Occipital lobe (tissue), 2 donors: ENCODE data around the gene C1D. TPM values are rescaled to one million over a fixed set of nuclear protein-coding genes. Genes with fewer than 3 reads are reported as not detected.
A peak's percentile ranks its signal among the peaks of the same experiment; 100 is the strongest.
"Not testable (repeated sequence)": the region's sequence is repeated elsewhere in the genome, so short reads cannot be mapped to it uniquely, and the experiment has no call there.

Source experiments
- DNase-seq: peaks from one replicate; lab custom pipeline; 2025; lab: John Stamatoyannopoulos, UW
- total RNA-seq: library from RNA; depleted of rRNA; stranded (reverse); fragments of >200 nt; gene quantifications from one replicate; pipeline ENCODE4 v1.2.3, GENCODE V29; 2014

Gene C1D, protein sequence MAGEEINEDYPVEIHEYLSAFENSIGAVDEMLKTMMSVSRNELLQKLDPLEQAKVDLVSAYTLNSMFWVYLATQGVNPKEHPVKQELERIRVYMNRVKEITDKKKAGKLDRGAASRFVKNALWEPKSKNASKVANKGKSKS
- total RNA-seq = 30.6 TPM

DNA sequence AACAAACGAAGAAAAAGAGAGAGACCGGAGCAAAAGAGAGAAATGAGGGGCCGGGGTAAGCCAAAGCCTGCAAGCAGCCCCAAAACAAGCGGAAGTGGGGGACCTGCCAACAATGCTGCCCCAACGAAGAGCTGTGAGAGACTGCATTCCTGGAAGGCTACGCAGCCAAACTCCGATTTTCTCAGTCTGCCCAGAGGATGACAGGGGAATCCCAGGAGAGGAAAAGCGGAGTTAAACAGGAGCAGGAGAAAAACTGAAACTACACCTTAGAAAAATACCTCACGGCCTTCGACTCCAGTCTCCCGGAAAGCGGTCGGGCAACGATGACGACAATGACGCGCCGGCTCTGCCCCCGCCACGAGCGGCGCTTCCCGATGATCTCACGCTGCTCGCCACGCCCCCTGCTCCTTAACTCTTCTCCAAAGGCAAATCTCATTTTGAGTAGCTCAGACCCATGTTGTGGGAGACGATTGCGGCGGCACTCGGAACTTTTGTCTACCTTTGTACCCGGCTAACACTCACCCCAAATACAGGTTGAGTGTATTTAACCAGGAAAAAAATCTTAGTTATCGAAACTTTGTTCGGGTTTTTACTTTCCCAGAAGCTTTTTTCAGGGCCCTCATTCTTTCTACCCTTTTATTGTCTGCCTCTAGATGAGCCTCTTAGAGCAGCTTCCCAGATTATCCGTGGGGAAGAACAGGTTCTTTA lies at the start of gene C1D:
Gene C1D, minus strand, starts transcription at position 325 of the 708 bp plus-strand sequence. CDS start 15,694 bp downstream, outside the sequence.
- peak; percentile 87 for DNase-seq

DNA sequence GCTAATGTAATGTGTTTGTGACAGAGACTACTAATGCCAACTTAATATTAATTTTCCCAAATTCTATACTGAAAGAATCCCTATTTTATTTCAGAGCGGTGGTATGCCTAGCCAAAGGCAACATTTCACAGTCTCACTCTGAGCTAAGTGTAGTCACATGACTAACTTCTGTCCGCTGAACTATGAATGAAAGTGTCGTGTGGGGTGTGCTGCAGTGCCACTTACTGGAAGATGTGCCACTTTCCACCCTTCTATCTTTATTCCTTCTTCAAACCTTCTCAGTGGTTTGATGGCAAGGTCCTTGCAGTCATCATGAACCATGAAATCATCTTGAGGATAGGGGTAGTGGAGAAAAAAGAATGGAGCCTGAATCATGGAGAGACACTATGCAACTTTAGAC lies 47.3 kb upstream of the C1D start:
- no peak for DNase-seq

DNA sequence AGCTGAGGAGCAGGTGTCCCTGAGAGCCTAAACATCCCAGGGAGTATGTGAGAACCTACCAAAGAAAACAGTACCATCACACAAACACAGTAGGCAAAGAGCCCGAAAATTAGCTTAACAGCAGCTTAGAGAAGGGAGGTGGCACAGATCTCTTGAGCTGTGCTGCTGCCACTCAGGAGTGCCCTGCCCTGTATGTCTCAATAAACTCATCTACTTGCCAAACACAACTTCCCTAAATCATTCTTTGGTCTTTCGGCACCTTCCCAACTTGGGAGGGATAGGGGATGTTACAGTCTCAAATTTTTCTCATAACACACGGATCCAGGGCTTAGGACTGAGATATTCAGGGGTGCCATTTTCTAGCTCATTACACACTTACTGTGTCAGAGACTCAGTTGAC lies 45.3 kb upstream of the C1D start:
- no peak for DNase-seq

DNA sequence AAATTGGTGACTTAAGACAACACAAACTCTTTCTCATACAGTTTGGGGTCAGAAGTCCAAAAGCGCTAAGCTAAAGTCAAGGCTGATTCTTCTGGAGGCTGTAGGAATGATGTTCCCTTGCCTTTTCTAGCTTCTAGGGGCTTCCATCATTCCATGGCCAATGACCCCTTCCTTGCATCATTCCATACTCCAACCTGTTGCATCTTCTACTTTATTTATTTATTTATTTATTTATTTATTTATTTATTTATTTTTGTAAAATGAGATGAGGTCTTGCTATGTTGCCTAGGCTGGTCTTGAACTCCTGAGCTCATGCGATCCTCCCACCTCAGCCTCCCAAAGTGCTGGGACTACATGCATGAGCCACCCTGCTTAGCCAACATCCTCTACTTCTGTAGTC lies 44.7 kb upstream of the C1D start:
- no peak for DNase-seq

DNA sequence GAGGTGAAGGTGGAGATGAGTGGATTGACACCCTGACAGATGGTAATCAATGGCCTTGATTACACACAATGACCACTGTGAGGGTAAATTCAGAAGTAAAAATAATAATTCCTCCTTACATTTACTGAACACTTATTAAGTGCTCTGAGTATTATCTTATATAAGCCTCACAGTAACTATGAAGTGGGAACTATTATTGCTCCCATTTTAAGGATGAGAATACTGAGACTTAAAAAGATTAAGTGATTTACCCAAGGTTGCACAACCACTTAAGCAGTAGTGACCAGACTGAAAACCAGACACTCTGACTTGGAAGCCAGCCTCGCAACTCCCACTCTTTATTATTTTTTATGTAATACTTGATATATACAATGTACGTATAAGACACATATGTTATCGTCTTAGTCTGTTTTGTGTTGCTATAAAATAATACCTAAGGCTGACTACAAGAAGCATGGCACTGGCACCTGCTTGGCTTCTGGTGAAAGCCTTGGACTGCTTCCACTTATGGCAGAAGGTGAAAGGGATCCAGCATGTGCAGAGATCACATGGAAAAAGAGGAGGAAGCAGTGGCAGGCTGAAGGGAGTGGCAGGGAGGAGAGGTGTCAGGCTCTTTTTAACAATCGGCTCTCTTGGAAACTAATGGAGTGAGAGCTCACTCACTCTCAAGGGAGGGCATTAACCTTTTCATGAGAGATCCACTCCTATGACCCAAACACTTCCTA lies 41.5 kb upstream of the C1D start:
- DNase-seq = no peak

DNA sequence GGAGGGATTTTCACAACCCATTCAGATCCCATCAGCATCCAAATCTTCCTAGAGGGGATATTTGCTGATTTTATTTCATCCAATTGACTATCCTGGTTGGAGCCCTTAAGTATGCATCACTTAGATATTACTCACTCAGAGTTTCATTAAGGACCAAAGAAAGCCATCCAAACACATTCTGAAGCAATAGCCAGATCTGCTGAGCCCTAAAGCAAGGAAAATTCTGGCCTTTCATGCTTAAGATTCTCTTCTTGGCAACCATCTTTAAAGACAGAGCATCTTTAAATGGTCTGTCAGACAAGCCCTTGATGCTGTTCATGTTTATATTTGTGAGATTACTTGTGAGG lies 40.9 kb upstream of the C1D start:
- no peak for DNase-seq

DNA sequence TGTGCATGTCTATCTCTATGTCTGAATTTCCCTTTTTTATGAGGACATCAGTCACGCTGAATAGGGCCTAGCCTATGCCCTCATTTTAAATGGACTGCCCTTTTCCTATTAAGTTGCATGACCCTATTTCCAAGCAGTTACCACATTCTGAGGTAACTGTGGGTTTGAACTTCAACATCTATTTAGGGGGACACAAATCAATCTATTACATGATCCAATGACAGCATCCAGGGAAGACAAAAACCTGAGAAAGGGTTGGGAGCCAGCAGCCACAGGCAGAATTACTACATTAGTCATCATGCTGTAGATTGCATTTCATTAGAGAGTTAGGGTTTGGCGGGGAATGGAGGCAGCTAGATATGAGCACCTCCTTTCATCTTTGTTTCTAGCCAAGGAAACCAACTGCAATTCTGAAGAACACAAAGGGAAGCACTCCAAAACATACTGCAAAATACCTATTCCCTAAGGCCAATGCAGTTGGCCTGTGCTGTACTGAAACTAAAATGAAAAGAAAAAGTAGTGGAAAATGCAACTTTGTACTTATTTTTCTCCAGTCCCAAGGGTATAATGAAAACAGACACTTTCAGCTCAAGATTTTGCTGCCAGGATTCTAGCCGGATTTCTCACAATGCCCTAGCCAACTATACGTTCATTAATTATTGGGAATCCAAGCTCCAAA lies 40.4 kb upstream of the C1D start:
- no peak for DNase-seq

DNA sequence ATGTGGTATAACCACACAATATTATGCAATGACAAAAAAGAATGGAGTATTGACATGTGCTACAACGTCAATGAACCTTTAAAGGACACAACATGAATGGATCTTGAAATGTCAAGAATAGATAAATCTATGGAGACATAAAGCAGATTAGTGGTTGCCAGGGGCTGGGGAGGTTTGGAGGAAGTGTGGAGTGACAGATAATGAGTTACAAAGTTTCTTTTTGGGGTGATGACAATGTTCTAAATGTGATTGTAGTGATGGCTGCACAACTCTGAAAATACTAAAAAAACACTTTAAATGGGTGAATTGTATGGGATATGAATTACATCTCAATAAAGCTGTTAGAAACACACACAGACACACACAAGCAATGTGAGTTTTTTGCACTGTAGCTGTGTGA lies 37.4 kb upstream of the C1D start:
- DNase-seq = no peak

DNA sequence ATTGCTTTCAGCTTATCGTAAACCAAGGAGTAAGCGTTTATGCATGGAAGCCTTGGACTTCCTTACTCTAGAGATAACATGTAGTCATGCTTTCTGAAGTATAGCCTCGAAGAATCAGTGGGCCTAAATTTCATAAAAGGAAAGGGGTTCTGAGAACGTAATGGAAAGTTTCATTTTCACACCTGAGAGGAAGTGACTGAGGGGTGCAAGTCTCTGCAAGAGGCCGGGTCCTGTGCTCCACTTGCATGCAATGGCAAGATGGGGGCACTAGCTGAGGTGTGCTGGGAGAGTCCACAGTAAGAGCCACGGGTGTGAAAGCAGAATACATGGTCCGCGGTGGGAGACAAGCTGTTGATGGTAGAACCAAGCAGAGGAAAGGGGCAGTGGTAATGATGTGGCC lies 36.5 kb upstream of the C1D start:
- DNase-seq = no peak

DNA sequence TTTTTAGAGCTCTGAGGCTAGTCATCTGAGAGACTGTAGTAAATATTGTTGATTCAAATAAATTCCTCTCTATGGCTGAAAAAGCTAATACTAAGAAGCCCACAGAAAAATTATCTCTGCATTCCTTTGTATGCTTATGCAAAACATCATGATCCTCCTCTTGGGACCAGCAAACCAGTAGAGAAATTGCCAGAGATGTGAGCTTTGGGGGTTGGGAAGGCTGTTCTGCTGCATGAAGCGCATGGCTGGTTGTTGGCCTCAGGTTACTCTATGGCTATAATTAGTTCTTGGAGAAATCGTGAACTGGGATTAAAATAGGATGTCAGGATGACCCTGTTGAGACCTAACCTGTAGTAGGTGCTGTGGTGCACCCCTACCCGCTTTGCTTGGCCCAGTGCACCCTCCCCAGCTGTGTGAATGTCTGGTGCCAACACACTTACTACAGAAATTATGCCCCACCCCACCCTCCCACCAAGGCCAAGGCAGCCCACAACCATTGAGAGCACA lies 35.5 kb upstream of the C1D start:
- no peak for DNase-seq

DNA sequence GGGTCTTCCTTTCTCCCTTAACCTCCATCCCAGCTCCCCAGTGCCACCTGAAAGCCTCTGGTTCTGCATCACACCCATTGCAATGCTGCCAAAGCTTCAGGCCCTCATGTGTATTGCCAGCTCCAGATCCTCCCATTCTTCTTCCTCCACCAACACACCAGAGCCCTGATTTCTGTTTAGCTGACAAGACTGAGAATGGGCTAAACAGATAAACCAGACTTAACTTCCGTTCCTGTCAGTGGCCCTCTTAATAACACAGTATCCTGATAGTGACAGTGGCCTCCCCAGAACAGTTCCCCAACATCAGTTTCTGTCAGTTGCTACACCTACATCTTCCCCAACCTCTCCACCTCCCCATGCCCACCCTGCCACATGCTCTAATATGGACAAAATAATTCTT lies 31.3 kb upstream of the C1D start:
- DNase-seq = no peak

DNA sequence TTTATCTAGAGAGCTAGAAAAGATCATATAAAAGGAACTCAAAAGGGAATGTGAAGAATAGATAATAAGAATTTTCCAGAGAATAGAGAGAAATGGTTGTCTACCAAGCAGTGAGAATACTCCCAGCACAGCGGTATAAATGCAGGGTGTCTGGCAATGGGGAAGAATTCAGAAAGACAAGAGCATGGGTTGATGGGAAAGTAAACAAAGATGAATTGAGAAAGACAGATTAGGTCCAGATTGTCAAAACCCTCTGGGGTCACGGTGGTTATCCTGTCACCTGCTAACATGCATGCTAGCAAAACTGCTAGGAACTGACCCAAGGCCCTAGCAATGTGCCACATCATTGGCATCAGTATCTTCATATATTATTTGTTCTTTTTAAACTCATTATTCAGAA lies 30.8 kb upstream of the C1D start:
- DNase-seq = no peak

DNA sequence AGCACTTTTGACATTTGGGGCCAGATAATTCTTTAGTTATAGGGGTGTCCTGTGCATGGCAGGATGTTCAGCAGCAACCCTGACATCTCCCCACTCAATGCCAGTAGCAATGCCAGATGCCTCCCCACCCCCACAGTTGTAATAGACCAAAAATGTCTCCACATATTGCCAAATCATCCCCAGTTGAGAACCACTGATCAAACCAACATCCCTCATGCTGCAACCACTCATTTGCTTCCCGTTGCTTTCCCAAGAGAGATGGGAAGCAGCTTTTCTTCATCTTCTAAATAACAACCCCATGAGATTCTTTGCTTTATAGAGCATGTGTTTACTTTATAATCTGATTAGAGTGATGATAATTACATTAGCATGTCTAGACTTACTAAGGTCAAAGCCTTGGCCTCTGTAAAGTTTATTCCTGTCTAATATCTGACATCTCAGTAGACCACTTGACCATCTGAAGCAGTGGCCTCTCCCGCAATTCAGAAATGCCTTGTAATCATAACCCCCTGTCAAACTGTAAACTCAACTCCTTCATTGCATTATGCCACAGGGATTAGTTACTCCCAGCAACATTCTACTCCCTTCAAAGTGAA lies 28.7 kb upstream of the C1D start:
- no peak for DNase-seq

DNA sequence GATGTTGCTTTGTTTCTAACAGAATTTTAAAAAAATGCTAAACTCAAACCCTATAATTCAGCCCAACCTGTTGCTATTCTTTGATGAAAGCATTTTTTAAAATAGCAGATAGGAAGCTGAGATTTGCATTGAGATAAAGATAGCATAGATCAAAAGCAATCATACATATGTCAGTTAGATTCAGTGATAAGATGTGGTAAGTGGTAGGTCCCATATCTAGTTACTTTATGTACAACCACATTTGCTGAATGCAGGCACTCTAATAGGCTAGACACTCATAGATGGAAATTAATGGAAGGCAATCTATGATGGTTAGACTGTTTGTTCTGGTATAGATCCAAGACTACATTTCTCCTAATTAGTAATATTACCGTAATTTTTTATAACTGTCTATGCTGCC lies 27.2 kb upstream of the C1D start:
- DNase-seq = no peak

DNA sequence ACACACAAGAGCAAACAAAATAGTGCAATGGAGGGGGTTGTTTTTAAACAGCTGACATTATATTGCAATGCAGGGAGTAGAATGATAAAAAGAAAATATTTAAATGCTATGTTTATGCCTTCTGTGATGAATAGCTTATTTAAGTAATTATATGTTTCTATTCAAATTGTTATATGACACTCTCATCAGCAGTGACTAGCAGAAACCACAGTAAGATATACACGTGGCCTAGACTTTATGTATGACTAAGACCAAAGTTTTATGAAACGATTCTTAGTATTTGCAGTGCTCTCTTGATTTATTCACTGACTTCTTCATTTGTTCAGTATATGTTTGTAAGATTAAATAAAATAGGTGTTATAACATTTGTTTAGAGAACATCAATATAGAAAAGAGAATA lies 26.1 kb upstream of the C1D start:
- no peak for DNase-seq

DNA sequence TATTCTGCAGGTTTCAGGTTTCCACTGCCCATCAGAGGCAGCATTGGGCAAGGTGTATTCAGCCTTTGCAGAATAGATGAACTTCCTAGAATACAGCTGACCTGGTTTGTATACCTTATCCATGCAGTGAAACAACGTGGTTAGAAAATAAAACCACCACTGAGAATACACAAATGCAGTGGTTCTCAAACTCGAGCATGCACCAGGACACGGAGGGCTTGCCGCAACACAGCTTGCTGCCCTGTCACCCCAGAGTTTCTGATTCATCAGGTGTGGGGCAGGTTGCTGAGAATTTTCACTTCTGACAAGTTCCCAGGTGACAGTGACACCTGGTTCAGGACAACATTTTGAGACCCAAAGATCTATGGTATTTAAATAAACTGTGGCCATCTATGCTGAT lies 23.4 kb upstream of the C1D start:
- DNase-seq = no peak

DNA sequence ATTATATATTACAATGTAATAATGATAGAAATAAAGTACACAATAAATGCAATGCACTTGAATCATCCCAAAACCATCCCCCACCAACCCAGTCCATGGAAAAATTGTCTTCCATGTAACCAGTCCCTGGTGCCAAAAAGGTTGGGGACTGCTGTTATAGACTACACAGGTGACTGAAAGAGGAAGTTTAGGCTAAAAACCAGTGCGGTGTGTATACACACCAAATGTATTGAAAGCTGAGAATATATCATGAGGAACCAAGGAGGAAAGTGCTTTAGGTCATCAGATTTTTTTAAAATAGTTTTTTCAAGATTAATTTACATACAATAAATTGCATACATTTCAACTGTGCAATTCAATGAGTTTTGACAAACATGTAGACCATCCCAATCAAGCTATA lies 20.5 kb upstream of the C1D start:
- DNase-seq = no peak

DNA sequence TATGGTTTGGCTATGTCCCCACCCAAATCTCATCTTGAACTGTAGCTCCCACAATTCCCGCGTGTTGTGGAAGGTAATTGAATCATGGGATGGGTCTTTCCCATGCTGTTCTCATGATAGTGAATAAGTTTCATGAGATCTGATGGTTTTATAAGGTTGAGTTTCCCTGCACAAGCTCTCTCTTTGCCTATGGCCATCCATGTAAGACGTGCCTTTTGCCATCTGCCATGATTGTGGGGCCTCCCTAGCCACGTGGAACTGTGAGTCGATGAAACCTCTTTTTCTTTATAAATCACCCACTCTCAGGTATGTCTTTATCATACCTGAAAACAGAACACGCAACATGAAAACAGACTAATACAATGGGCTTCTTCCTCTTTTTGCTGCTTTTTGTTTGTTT lies 11.2 kb upstream of the C1D start:
- no peak for DNase-seq

DNA sequence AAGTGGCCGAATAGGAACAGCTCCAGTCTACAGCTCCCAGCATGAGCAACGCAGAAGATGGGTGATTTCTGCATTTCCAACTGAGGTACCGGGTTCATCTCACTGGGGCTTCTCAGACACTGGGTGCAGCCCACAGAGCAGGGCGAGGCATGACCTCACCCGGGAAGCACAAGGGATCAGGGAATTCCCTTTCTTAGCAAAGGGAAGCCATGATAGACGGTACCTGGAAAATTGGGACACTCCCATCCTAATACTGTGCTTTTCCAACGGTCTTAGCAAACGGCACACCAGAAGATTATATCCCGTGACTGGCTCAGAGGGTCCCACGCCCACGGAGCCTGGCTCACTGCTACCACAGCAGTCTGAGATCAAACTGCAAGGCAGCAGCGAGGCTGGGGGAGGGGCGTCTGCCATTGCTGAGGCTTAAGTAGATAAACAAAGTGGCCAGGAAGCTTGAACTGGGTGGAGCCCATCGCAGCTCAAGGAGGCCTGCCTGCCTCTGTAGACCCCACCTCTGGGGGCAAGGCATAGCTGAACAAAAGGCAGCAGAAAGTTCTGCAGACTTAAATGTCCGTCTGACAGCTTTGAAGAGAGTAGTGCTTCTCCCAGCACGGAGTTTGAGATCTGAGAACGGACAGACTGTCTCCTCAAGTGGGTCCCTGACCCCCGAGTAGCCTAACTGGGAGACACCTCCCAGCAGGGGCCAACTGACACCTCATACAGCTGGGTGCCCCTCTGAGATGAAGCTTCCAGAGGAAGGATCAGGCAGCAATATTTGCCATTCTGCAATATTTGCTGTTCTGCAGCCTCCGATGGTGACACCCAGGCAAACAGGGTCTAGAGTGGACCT lies 1.2 kb upstream of the C1D start:
- not testable (repeated sequence) for DNase-seq

DNA sequence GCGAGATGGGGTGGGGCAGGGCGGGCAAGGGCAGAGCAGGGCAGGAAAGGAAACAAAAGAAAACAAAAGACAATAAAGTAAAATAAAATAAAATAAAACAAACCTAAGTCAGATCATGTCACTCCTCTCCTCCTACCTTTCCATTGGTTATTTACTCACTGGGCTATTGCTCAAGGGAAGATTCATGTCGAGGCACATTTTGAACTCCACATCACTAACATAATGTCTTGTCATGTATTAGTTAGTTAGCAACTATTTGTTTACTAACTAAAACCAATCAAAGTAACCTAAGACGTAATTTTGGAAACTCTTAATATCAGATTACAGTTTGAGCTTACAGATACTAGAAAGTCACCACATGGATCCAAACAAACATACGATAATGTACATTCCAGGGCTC lies 2.2 kb downstream of the C1D start:
- DNase-seq = no peak
